Neuron (in vitro differentiated cells): ENCODE data around the gene UBAC2.
"Not testable (repeated sequence)": the region's sequence is repeated elsewhere in the genome, so short reads cannot be mapped to it uniquely, and the experiment has no call there.

Experiments used
- H2AFZ ChIP-seq: one replicate; pipeline ENCODE4 v1.6.1; 2013; ENCODE audit warnings: low read depth, mild to moderate bottlenecking, inconsistent platforms, low read length, moderate library complexity
- H3K27me3 ChIP-seq: one replicate; pipeline ENCODE4 v1.6.1; 2013; ENCODE audit warnings: low read length; ENCODE audit not compliant: insufficient read depth
- H3K36me3 ChIP-seq: one replicate; pipeline ENCODE4 v1.6.1; 2013; ENCODE audit warnings: low read length; ENCODE audit not compliant: insufficient read depth
- H3K4me1 ChIP-seq: one replicate; pipeline ENCODE4 v1.6.1; 2013; ENCODE audit warnings: low read length; ENCODE audit not compliant: insufficient read depth
- H3K4me3 ChIP-seq: 2 replicates; pipeline ENCODE4 v1.5.1; 2013; ENCODE audit warnings: mild to moderate bottlenecking, low read length, moderate library complexity
- H3K9me3 ChIP-seq: one replicate; pipeline ENCODE4 v1.6.1; 2013; ENCODE audit warnings: low read length

The UBAC2 gene

GRCh38 chr13:99383511-99383921 is 182.9 kb downstream of the UBAC2 start:
- Histone ChIP-seq H2AFZ (no peak overlapping the region), H3K4me1 (no peaks in the 10 kb centered on the region), H3K27me3 (no peaks in the 10 kb centered on the region), H3K36me3 (peaks cover 8% of the 10 kb centered on the region), H3K4me3 (no peak overlapping the region), H3K9me3 (no peaks in the 10 kb centered on the region)

- Histone ChIP-seq H3K27me3 (no peaks in the 10 kb centered on the region), H2AFZ (no peak overlapping the region), H3K4me3 (no peak overlapping the region), H3K36me3 (peaks cover 8% of the 10 kb centered on the region), H3K4me1 (no peaks in the 10 kb centered on the region), H3K9me3 (no peaks in the 10 kb centered on the region)
Observed at GRCh38 chr13:99383946-99384345, 183.3 kb downstream of the UBAC2 start.

DNA sequence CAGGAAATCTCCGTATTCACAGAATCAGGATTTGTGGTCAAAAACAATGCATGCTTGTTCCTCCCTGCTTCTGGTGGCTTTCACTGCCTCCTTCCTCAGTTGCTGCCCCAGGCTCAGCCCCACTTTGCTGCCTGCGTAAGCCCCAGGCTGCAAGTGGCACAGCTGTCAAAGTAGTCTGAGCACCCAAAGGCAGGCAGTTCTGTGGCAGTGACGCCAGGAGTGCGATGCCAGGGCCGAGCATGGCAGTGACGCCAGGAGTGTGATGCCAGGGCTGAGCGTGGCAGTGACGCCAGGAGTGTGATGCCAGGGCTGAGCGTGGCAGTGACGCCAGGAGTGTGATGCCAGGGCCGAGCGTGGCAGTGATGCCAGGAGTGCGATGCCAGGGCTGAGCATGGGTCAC is 183.8 kb downstream of the UBAC2 start:
- Histone ChIP-seq H3K27me3 (no peaks in the 10 kb centered on the region), H2AFZ (no peak overlapping the region), H3K4me1 (no peaks in the 10 kb centered on the region), H3K4me3 (no peak overlapping the region), H3K9me3 (no peaks in the 10 kb centered on the region), H3K36me3 (peaks cover 8% of the 10 kb centered on the region)

- Histone ChIP-seq H3K36me3 (peaks cover 8% of the 10 kb centered on the region), H3K27me3 (no peaks in the 10 kb centered on the region), H3K9me3 (no peaks in the 10 kb centered on the region)
Observed at GRCh38 chr13:99385161-99385560, 184.5 kb downstream of the UBAC2 start.

GRCh38 chr13:99385940-99386339 is 185.3 kb downstream of the UBAC2 start:
- Histone ChIP-seq H3K9me3 (no peaks in the 10 kb centered on the region), H2AFZ (no peak overlapping the region), H3K36me3 (peaks cover 8% of the 10 kb centered on the region), H3K4me1 (no peaks in the 10 kb centered on the region), H3K27me3 (no peaks in the 10 kb centered on the region), H3K4me3 (no peak overlapping the region)

More at GRCh38 chr13:99385161-99385560, 184.5 kb downstream of the UBAC2 start:
- H2AFZ ChIP-seq: no peak overlapping the region
- no peak overlapping the region for H3K4me3 ChIP-seq
- H3K4me1 ChIP-seq: no peaks in the 10 kb centered on the region

DNA sequence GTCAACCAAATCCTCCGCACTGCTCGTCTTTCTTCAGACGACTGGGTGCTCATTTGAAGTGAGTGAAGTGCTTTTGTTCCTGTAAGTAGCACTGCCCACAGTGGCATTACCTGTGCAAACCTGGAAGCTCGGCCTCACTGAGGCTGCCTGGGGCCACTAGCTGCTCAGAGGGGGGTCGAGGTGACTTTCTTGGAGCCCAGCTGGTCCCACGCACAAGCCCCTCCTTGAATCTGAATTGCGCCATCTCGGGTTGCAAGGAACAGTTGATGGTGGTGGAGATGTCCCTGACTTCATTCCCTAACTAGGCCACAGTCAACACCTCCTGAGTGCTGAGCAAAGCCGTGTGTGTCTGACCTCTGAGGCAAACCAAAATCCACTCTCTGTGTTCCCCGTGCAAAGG is 185.8 kb downstream of the UBAC2 start:
- Histone ChIP-seq H2AFZ (no peak overlapping the region), H3K4me3 (no peak overlapping the region), H3K36me3 (peaks cover 8% of the 10 kb centered on the region), H3K4me1 (no peaks in the 10 kb centered on the region), H3K9me3 (no peaks in the 10 kb centered on the region), H3K27me3 (no peaks in the 10 kb centered on the region)

DNA sequence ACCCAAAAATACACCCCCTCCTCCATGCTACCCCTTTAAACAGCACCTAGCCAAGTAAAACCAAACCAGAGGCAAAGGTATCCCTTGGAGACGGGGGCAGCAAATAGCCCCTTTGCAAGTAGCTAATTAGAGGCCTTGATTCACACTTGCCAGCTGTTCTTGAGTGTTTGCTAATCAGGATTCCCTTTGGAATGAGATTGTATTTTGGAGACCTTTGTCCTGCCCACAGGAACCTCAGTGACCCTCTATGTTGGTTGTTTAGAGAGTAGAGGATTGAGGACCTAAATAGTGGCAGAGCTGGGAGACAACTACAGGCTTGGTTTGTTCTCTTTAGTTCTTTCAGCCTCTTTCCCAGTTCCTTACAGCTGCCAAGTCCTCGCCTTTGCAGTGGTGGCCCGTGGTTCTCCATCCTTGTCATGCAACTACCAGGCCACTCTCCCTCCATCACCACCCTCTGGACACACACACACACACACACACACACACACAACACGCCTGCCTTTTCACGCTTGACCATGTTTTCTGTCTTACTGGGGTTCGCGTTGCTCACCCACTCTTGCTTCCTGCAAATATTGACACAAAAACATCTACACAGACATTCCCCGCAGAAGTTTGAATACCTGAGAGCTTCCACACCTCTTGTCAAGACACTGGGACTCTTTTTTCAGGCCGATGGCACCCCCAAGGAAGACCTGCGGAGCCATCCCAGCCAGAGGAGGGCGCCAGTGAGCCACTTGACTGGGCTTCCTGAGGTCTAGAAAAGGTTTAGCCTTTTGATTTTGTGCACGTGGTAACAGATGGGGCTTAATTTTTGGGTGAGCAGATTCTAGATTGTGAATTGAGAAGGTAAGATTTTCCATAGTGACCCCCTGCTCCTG is 186.5 kb downstream of the UBAC2 start:
- Histone ChIP-seq H3K4me1 (no peaks in the 10 kb centered on the region), H3K27me3 (no peaks in the 10 kb centered on the region), H2AFZ (no peak overlapping the region), H3K36me3 (peaks cover 8% of the 10 kb centered on the region), H3K4me3 (no peak overlapping the region), H3K9me3 (no peaks in the 10 kb centered on the region)

- Histone ChIP-seq H3K27me3 (no peaks in the 10 kb centered on the region), H3K4me1 (no peaks in the 10 kb centered on the region), H3K36me3 (peaks cover 8% of the 10 kb centered on the region), H3K4me3 (no peak overlapping the region), H3K9me3 (no peaks in the 10 kb centered on the region), H2AFZ (no peak overlapping the region)
Observed at GRCh38 chr13:99388334-99388923, 187.8 kb downstream of the UBAC2 start.

- H3K36me3 ChIP-seq, H3K27me3 ChIP-seq, H3K4me1 ChIP-seq, H3K4me3 ChIP-seq, H3K9me3 ChIP-seq, H2AFZ ChIP-seq: not testable (repeated sequence)
Observed at GRCh38 chr13:99389094-99389493, 188.4 kb downstream of the UBAC2 start.

- H2AFZ ChIP-seq: no peak overlapping the region
- no peaks in the 10 kb centered on the region for H3K27me3 ChIP-seq
- no peaks in the 10 kb centered on the region for H3K9me3 ChIP-seq
- H3K4me1 ChIP-seq: no peaks in the 10 kb centered on the region
- H3K4me3 ChIP-seq: no peak overlapping the region
- peaks cover 8% of the 10 kb centered on the region for H3K36me3 ChIP-seq
Observed at GRCh38 chr13:99389520-99390304, 189.1 kb downstream of the UBAC2 start.

DNA sequence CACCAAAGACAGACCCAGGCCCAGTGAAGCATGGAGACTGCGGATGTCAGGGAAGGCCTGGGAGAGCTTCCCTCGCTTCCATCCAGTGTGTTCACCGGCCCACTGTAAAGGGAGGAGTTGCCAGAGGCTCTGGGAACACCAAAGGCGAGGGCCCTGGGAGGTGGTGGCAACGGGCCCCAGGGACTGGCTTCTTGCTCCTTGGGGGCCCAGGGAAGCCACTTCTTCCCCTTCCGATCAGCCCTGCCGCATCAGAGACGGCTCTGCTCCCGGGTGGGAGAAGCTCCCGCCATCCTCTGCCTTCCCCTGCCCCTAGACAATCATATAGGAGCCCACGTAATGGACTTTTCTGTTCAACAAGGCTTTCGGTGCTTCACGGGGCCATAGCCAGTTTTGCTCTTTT is 189.9 kb downstream of the UBAC2 start:
- Histone ChIP-seq H3K36me3 (peaks cover 7% of the 10 kb centered on the region), H3K4me3 (no peak overlapping the region), H3K4me1 (no peaks in the 10 kb centered on the region), H3K27me3 (no peaks in the 10 kb centered on the region), H3K9me3 (no peaks in the 10 kb centered on the region), H2AFZ (no peak overlapping the region)

- Histone ChIP-seq H2AFZ (no peak overlapping the region), H3K4me1 (no peaks in the 10 kb centered on the region), H3K9me3 (no peaks in the 10 kb centered on the region), H3K36me3 (no peaks in the 10 kb centered on the region), H3K4me3 (no peak overlapping the region), H3K27me3 (no peaks in the 10 kb centered on the region)
Observed at GRCh38 chr13:99391781-99392469, 191.3 kb downstream of the UBAC2 start.
